HAP-1 (cell line): ENCODE data around the gene NUP88.

Experiments
- DNase-seq, 2 experiments: peaks; one replicate each; pipeline ENCODE4 v3.0.0-alpha.2; 2016 to 2020; ENCODE audit warnings: low spot score in 2 of 2
- H3K27me3 ChIP-seq: fragments of 250-450 bp; sonication (Bioruptor Pico); 2 replicates; pipeline ENCODE4 v1.5.1; 2020; ENCODE audit warnings: low read depth, mild to moderate bottlenecking, moderate library complexity
- H3K36me3 ChIP-seq: fragments of 250-450 bp; sonication (Bioruptor Pico); replicated peaks from 2 replicates; pipeline ENCODE4 v1.5.1; 2020; ENCODE audit warnings: mild to moderate bottlenecking
- H3K4me1 ChIP-seq: fragments of 250-450 bp; sonication (Bioruptor Pico); 2 replicates; pipeline ENCODE4 v1.5.1; 2020; ENCODE audit warnings: mild to moderate bottlenecking
- H3K4me3 ChIP-seq: fragments of 250-450 bp; sonication (Bioruptor Pico); 2 replicates; pipeline ENCODE4 v1.5.1; 2020; ENCODE audit warnings: mild to moderate bottlenecking, moderate library complexity
- H3K9me3 ChIP-seq: fragments of 250-450 bp; sonication (Bioruptor Pico); 2 replicates; pipeline ENCODE4 v1.5.1; 2020; ENCODE audit warnings: mild to moderate bottlenecking, moderate library complexity
- in situ Hi-C: fragments of 300-500 bp; cut with MboI; formaldehyde crosslinking; loops from 3 replicates; pipeline ENCODE4 v1.14.3; 2020; ENCODE audit warnings: low sequenced_read_pairs, inconsistent platforms, mixed read lengths

The NUP88 gene

GRCh38 chr17:5405400-5405799 lies 14.1 kb downstream of the NUP88 start:
- in situ Hi-C loops = no loop called here
- no peak overlapping the region for H3K4me3 ChIP-seq
- no peak for DNase-seq
- H3K27me3 ChIP-seq = no peaks in the 10 kb centered on the region
- H3K9me3 ChIP-seq = no peaks in the 10 kb centered on the region
- peaks cover 87% of the 10 kb centered on the region for H3K36me3 ChIP-seq
- H3K4me1 ChIP-seq = no peaks in the 10 kb centered on the region

- Histone ChIP-seq H3K9me3 (no peaks in the 10 kb centered on the region), H3K36me3 (peaks cover 82% of the 10 kb centered on the region), H3K4me1 (no peaks in the 10 kb centered on the region), H3K4me3 (no peak overlapping the region), H3K27me3 (no peaks in the 10 kb centered on the region)
- DNase-seq = no peak
- in situ Hi-C loops = no loop called here
Measured at GRCh38 chr17:5399767-5400166, 19.7 kb downstream of the NUP88 start.

- no peak for DNase-seq
Measured at GRCh38 chr17:5396612-5397011, 22.9 kb downstream of the NUP88 start.

GRCh38 chr17:5391678-5392077 lies 27.8 kb downstream of the NUP88 start:
- Histone ChIP-seq H3K4me3 (no peak overlapping the region), H3K9me3 (no peaks in the 10 kb centered on the region), H3K4me1 (no peaks in the 10 kb centered on the region), H3K27me3 (no peaks in the 10 kb centered on the region), H3K36me3 (peaks cover 87% of the 10 kb centered on the region)
- DNase-seq = no peak
- in situ Hi-C loops = no loop called here

More at GRCh38 chr17:5396612-5397011, 22.9 kb downstream of the NUP88 start:
- Histone ChIP-seq H3K4me1 (no peaks in the 10 kb centered on the region), H3K4me3 (no peak overlapping the region), H3K9me3 (no peaks in the 10 kb centered on the region), H3K27me3 (no peaks in the 10 kb centered on the region), H3K36me3 (peaks cover 82% of the 10 kb centered on the region)
- in situ Hi-C loops = no loop called here

- Histone ChIP-seq H3K36me3 (peaks cover 95% of the 10 kb centered on the region), H3K9me3 (no peaks in the 10 kb centered on the region), H3K4me3 (no peak overlapping the region), H3K27me3 (no peaks in the 10 kb centered on the region), H3K4me1 (no peaks in the 10 kb centered on the region)
- in situ Hi-C loops = no loop called here
- DNase-seq = no peak
Measured at GRCh38 chr17:5381542-5381941, 37.9 kb downstream of the NUP88 start.

GRCh38 chr17:5380491-5381135 lies 38.8 kb downstream of the NUP88 start:
- DNase-seq = no peak
- Histone ChIP-seq H3K27me3 (no peaks in the 10 kb centered on the region), H3K4me3 (no peak overlapping the region), H3K36me3 (peaks cover 87% of the 10 kb centered on the region), H3K4me1 (no peaks in the 10 kb centered on the region), H3K9me3 (no peaks in the 10 kb centered on the region)
- in situ Hi-C loops = no loop called here

GRCh38 chr17:5379351-5380107 lies 39.9 kb downstream of the NUP88 start:
- H3K27me3 ChIP-seq = no peaks in the 10 kb centered on the region
- in situ Hi-C loops = no loop called here
- H3K4me3 ChIP-seq = no peak overlapping the region
- no peak for DNase-seq
- H3K36me3 ChIP-seq = peaks cover 81% of the 10 kb centered on the region
- H3K9me3 ChIP-seq = no peaks in the 10 kb centered on the region
- H3K4me1 ChIP-seq = no peaks in the 10 kb centered on the region

- Histone ChIP-seq H3K4me3 (no peak overlapping the region), H3K36me3 (peaks cover 80% of the 10 kb centered on the region), H3K27me3 (no peaks in the 10 kb centered on the region), H3K9me3 (no peaks in the 10 kb centered on the region), H3K4me1 (no peaks in the 10 kb centered on the region)
- in situ Hi-C loops = no loop called here
- DNase-seq = no peak
Measured at GRCh38 chr17:5378566-5379207, 40.8 kb downstream of the NUP88 start.

GRCh38 chr17:5373112-5373511 lies 46.4 kb downstream of the NUP88 start:
- in situ Hi-C loops = no loop called here
- no peaks in the 10 kb centered on the region for H3K27me3 ChIP-seq
- no peaks in the 10 kb centered on the region for H3K4me1 ChIP-seq
- H3K4me3 ChIP-seq = no peak overlapping the region
- H3K36me3 ChIP-seq = peaks cover 74% of the 10 kb centered on the region
- no peak for DNase-seq
- H3K9me3 ChIP-seq = no peaks in the 10 kb centered on the region

- Histone ChIP-seq H3K36me3 (peaks cover 72% of the 10 kb centered on the region), H3K27me3 (no peaks in the 10 kb centered on the region), H3K4me1 (no peaks in the 10 kb centered on the region), H3K4me3 (no peak overlapping the region), H3K9me3 (no peaks in the 10 kb centered on the region)
- in situ Hi-C loops = no loop called here
- DNase-seq = no peak
Measured at GRCh38 chr17:5370411-5370810, 49.1 kb downstream of the NUP88 start.

GRCh38 chr17:5365831-5366230 lies 53.6 kb downstream of the NUP88 start:
- Histone ChIP-seq H3K27me3 (no peaks in the 10 kb centered on the region), H3K36me3 (peaks cover 76% of the 10 kb centered on the region), H3K9me3 (no peaks in the 10 kb centered on the region), H3K4me1 (no peaks in the 10 kb centered on the region), H3K4me3 (no peak overlapping the region)
- in situ Hi-C loops = no loop called here
- no peak for DNase-seq

- peaks cover 72% of the 10 kb centered on the region for H3K36me3 ChIP-seq
Measured at GRCh38 chr17:5364696-5365095, 54.8 kb downstream of the NUP88 start.

GRCh38 chr17:5364156-5364555 lies 55.3 kb downstream of the NUP88 start:
- in situ Hi-C loops = no loop called here
- no peak for DNase-seq
- H3K4me3 ChIP-seq = no peak overlapping the region
- peaks cover 72% of the 10 kb centered on the region for H3K36me3 ChIP-seq
- no peaks in the 10 kb centered on the region for H3K9me3 ChIP-seq
- H3K4me1 ChIP-seq = no peaks in the 10 kb centered on the region
- H3K27me3 ChIP-seq = no peaks in the 10 kb centered on the region

More at GRCh38 chr17:5364696-5365095, 54.8 kb downstream of the NUP88 start:
- Histone ChIP-seq H3K4me3 (no peak overlapping the region), H3K9me3 (no peaks in the 10 kb centered on the region), H3K4me1 (no peaks in the 10 kb centered on the region), H3K27me3 (no peaks in the 10 kb centered on the region)
- in situ Hi-C loops = no loop called here
- no peak for DNase-seq

GRCh38 chr17:5362162-5362811 lies 57.2 kb downstream of the NUP88 start:
- Histone ChIP-seq H3K9me3 (no peaks in the 10 kb centered on the region), H3K4me1 (no peaks in the 10 kb centered on the region), H3K36me3 (peaks cover 65% of the 10 kb centered on the region), H3K4me3 (no peak overlapping the region), H3K27me3 (no peaks in the 10 kb centered on the region)
- in situ Hi-C loops = no loop called here
- DNase-seq = no peak
